Medulla oblongata (tissue), 1 donor: ENCODE data around the gene MAP7D1.

Experiments
- DNase-seq: peaks from one replicate; pipeline ENCODE4 v3.0.0-alpha.2; 2015; ENCODE audit errors: extremely low spot score

The MAP7D1 gene

GRCh38 chr1:36126797-36127500, 29.0 kb upstream of the MAP7D1 start:
- no peak for DNase-seq

- DNase-seq: no peak
Observed at GRCh38 chr1:36128126-36128904, 27.6 kb upstream of the MAP7D1 start.

- no peak for DNase-seq
Observed at GRCh38 chr1:36128905-36129206, 27.1 kb upstream of the MAP7D1 start.

- no peak for DNase-seq
Observed at GRCh38 chr1:36132029-36132428, 23.9 kb upstream of the MAP7D1 start.

GRCh38 chr1:36133484-36133883, 22.5 kb upstream of the MAP7D1 start:
- DNase-seq: no peak

GRCh38 chr1:36134031-36134430, 21.9 kb upstream of the MAP7D1 start:
- no peak for DNase-seq

GRCh38 chr1:36134505-36135329, 21.2 kb upstream of the MAP7D1 start:
- peak; percentile 83 for DNase-seq

- DNase-seq: no peak
Observed at GRCh38 chr1:36135330-36135667, 20.7 kb upstream of the MAP7D1 start.

- DNase-seq: no peak
Observed at GRCh38 chr1:36135796-36136195, 20.2 kb upstream of the MAP7D1 start.

GRCh38 chr1:36136535-36136934, 19.4 kb upstream of the MAP7D1 start:
- peak; percentile 67 for DNase-seq

GRCh38 chr1:36137226-36137625, 18.7 kb upstream of the MAP7D1 start:
- no peak for DNase-seq

GRCh38 chr1:36137776-36138175, 18.2 kb upstream of the MAP7D1 start:
- no peak for DNase-seq

GRCh38 chr1:36139521-36139920, 16.4 kb upstream of the MAP7D1 start:
- no peak for DNase-seq

GRCh38 chr1:36142121-36142520, 13.8 kb upstream of the MAP7D1 start:
- peak; percentile 71 for DNase-seq

GRCh38 chr1:36143424-36143823, 12.5 kb upstream of the MAP7D1 start:
- no peak for DNase-seq

- DNase-seq: no peak
Observed at GRCh38 chr1:36144413-36144812, 11.5 kb upstream of the MAP7D1 start.

GRCh38 chr1:36148821-36149236, 7.1 kb upstream of the MAP7D1 start:
- DNase-seq: no peak

- DNase-seq: peak; percentile 100
Observed at GRCh38 chr1:36149237-36149972, 6.6 kb upstream of the MAP7D1 start, which contains the start of gene TRAPPC3. TSS of gene TRAPPC3 (minus strand) at chr1:36149486. CDS start at chr1:36149378, 108 bp downstream.

GRCh38 chr1:36149973-36150295, 6.0 kb upstream of the MAP7D1 start:
- no peak for DNase-seq

- peak; percentile 92 for DNase-seq
Observed at GRCh38 chr1:36150296-36151133, 5.4 kb upstream of the MAP7D1 start.
